ENCODE measurements around the gene TRIM41. TPM values are rescaled to one million over a fixed set of nuclear protein-coding genes. Genes with fewer than 3 reads are reported as not detected.

The TRIM41 gene
- total and polyA plus RNA-seq, 9 of the 15 experiments (the other 6 are each of a cell fraction or from before 2014, with no cell fraction given), result 1.8 to 47.6 (median 20.9) TPM

GRCh38 chr5:181223058-181223728 is at the start of gene TRIM41 (continued):
- TF ChIP-seq SRSF1 (IDR thresholded peaks at IDR 0.05; ENCODE audit: low read depth, low read length), result no peak
- no peak for TF ChIP-seq RHOXF2B (CRISPR knock-in tag; conservative IDR thresholded peaks at IDR 0.05)
- TF ChIP-seq CREB3 (tag; conservative IDR thresholded peaks at IDR 0.05; ENCODE audit: low read depth), result no peak
- TF ChIP-seq EGR1 (conservative IDR thresholded peaks at IDR 0.05), result peak; percentile 70
- TF ChIP-seq ZSCAN29 (IDR thresholded peaks at IDR 0.05), result peak; percentile 97
- peak; percentile 7 to 44 (median 29); a peak in 3 of 6 replicates for TF ChIP-seq CTCF (IDR thresholded peaks at IDR 0.05 in 2 of 3, conservative IDR thresholded peaks at IDR 0.05 in 1 of 3; ENCODE audit: insufficient read depth in 2 of 3, low read depth in 1 of 3, low read length in 3 of 3)
- TF ChIP-seq ZBTB2 (IDR thresholded peaks at IDR 0.05), result no peak
- no peak for TF ChIP-seq ZNF780A (CRISPR knock-in tag; IDR thresholded peaks at IDR 0.05)
- no peak for TF ChIP-seq MYBL2 (IDR thresholded peaks at IDR 0.05; ENCODE audit: low read depth)
- TF ChIP-seq MYBL2 (CRISPR knock-in tag; IDR thresholded peaks at IDR 0.05; ENCODE audit: borderline replicate concordance), result no peak
- no peak for TF ChIP-seq ARID3A (IDR thresholded peaks at IDR 0.05; ENCODE audit: borderline replicate concordance, low read depth, low read length)
- TF ChIP-seq ZHX1 (conservative IDR thresholded peaks at IDR 0.05; ENCODE audit: low read length), result no peak
- peak; percentile 66 for TF ChIP-seq SAP30 (IDR thresholded peaks at IDR 0.05; ENCODE audit: borderline replicate concordance, insufficient read depth, low read depth, low read length, poor library complexity, severe bottlenecking)

Data from K562 (cell line).